ENCODE results near the gene SS18.

SS18 gene

GRCh38 chr18:26071020-26071419 is 19.4 kb downstream of the SS18 start:
- no peak for DNase-seq

GRCh38 chr18:26059357-26059756 is 31.1 kb downstream of the SS18 start:
- DNase-seq = no peak

- no peak for DNase-seq
These were observed 33.1 kb downstream of the SS18 start for GRCh38 chr18:26057344-26057773.

GRCh38 chr18:26056291-26056690 is 34.1 kb downstream of the SS18 start:
- DNase-seq = no peak

DNA sequence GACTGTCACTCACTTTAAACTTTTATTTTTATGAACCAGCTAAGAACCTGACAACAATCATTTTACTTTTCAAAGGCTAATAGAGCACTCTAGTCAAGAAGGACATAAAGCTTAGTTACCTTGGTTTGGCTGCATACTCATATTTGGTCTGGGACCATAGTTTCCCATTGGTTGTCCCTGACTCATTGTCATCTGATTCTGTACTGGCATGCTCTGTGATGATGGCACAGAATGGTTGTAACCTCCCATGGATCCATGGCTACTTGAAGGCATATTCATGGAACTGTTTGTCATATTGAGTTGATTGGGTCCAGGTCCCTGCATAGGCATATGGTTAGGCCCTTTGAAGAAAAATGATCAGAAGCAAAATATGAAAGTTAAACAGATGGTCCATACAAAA is 37.9 kb downstream of the SS18 start:
- no peak for DNase-seq

DNA sequence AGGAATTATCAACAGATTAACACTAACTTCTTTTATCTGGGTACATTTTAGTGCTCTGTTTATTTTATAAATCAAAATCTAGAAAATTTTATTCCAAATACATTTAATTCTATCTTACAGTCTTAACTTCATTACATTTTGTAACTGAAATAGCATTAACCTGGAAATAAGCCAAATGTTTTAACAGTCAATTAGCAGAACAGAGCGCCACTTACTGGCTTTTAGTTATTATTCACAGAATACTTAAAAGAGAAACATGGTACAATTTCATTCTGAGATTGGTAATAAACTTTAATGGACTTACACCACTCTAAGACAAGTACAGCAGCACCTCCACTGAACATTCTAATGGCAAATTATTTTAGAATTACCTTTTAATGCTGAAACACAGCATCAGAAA is 38.6 kb downstream of the SS18 start:
- DNase-seq = no peak

- no peak for DNase-seq
These were observed 43.9 kb downstream of the SS18 start for GRCh38 chr18:26046419-26047077.

- DNase-seq = no peak
These were observed 45.6 kb downstream of the SS18 start for GRCh38 chr18:26044807-26045206.

DNA sequence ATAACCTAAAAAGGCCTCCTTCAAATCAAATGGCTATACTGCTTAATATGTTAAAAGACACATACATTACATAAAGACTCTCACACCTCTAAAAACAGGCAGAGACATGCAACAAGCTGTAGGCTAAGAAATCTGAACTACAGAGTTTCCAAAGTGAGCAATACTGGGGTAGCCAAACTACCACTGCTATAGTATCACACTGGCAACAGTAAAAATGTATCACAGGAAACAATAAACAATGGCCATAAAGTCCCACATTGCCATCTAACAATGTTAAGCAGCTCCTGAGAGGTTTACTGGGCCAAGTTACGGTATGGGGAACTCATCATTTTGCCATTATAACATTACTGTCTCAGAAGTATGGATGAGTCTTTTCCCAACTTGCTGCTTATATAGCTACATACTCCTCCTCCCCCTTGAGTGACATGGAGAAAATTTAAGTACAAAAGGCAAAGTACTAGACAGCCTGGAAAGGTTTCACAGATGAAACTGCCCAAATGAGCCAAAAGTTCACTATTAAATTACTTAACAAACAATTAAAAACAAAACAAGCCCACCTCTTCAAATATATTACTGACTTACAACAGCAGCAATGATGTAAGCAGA is 50.3 kb downstream of the SS18 start:
- DNase-seq = no peak

- no peak for DNase-seq
These were observed 51.2 kb downstream of the SS18 start for GRCh38 chr18:26039203-26039602.

GRCh38 chr18:26036635-26037034 is 53.8 kb downstream of the SS18 start:
- DNase-seq = no peak

DNA sequence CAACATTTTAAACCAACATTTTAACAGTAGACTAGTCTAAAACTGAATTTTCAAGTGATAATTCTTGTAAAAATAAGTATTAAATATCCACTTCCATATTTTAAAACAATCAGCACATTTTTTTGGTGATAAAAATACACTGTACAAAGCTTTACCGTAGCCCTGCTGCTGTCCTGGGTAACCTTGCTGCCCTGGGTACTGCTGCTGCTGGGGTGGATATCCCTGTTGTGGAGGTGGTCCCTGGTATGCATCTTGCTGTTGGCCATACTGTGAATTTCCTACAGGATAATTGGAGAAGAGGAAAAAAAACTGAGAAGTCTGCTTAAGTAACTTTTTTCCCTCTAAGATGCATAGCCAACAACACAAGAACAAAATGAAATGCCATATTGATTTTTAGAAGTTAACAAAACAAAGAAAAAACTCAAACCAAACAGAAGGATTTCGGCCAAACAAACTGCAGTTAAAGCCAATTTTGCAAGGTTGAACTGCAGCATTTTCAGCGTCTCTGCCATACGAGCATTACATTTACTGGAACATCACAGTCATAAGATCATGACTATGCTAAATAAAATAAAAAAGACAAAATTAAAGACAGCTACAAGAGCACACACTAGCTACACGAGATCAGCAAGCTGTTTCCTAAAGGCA is 55.4 kb downstream of the SS18 start:
- no peak for DNase-seq

DNA sequence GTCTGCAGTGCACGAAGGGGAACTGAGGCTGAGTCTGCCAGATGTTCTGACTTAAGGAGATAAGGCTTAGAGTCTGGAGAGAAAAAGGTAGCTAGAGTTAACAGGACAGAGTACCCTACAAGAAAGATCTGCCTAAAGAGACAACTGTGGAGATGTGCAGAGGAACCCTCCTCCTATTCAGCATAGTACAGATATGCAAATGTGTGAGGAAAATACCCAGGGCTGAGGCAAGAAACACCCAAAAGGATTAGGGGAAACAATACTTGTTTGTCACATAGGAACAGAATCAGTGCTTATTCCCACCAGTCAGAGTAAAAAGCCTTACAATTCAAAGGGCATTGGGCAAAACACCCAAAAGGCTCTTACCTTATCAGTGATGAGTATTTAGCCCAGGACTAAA is 67.8 kb downstream of the SS18 start:
- no peak for DNase-seq

DNA sequence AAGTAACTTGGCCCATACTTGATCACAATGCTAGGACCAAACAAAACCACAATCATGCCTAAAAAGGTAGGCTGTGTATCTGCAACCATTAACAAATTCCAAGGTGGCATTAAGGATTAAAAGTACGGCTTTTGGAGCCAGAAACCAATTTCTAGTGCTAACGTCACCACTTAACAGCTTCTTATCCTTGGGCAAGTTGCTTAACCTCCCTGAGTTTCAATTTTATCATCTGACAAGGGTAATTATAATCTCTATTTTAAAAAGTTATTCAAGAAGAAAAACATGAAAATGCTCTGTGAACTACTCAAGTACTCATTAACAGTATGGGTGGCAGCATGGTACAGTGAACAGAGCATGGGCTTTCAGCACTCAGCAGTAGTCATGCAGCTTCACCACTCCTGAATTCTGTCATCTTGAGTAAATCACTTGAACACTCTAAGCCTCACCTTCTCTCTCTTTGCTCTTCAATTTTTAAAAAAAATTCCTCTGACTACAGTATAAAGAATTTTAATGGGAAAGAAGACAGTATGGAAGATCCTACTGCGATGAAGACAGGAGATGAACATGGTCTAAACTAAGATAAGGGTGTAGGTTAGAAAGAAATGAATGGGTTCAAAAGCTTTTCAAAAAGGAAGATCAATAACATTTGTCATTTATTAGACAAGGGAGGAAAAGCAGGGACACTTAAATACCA is 69.2 kb downstream of the SS18 start:
- DNase-seq = no peak

GRCh38 chr18:26017929-26018328 is 72.5 kb downstream of the SS18 start:
- DNase-seq = no peak

- no peak for DNase-seq
These were observed 76.0 kb downstream of the SS18 start for GRCh38 chr18:26014462-26014861.

DNA sequence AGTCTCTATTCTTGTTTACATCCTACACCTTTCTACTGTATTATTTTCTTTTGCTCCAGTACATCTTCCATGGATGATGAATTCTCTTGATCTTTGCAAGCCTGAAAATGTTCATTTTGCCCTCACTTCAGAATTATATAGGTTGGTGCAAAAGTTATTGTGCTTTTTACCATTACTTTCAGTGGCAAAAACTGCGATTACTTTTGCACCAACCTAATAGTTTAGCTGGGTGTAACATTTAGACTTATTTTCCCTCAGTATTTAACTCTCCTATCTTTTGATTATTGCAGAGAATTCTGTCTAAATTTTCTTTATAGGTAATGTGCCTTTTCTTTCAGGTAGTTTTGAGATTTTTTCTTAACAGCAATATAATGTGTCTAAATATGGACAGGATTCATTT is 81.8 kb downstream of the SS18 start:
- no peak for DNase-seq

DNA sequence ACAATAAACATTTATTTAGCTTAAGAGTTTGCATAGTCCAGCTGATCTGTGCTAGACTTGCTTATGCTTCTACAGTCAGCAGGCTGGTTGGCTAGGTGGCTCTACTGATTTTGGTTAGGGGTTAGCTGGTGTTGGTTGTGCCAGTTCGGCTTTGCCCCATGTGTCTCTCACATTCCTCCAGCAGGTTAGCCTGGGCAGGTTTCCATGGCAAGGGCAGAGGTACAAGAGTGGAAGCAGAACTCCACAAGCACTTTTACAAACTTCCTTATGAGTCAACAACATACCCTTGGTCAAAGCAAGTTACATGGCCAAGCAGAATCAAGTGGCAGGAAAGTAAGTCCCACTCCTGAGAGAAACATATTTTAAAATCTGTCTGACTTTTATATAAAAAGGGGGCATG is 82.3 kb downstream of the SS18 start:
- no peak for DNase-seq

DNA sequence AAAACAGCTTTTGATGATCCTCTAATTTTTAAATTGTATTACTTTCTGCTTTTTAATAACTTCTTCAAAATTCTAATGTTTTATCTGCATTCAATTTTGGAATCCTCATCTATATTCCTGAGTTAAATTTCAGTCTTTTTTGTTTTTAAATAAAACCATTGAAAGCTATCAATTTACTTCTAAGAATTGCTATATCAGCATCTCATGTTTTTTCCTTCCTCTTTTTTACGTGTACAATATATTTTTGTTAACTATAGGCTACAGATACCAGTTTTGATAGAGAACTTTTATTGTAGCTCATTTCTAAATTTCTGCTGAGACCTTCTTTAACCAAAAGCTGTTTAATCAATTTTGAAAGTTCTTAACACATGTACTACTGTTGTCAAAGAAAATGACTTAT is 84.5 kb downstream of the SS18 start:
- DNase-seq = no peak

- no peak for DNase-seq
These were observed 85.6 kb downstream of the SS18 start for GRCh38 chr18:26004832-26005231.

DNA sequence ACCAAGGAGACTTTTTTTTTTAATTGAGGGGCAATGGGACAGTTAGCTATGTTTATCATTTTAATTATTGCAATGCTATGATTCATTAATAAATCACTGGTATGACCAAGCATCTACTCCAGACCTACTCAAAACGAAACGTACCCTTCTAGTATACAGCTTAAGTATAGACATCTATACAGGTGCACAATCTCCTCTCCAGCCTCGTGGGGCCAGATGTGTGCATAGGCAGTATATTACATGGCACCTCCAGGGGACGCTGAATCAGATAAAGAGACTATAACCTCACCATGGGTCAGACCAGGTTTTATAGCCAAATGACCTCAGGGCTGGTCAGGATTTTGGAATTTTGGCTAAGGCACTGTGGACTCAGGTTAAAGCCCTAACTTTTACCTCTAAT is 86.6 kb downstream of the SS18 start:
- DNase-seq = no peak

DNA sequence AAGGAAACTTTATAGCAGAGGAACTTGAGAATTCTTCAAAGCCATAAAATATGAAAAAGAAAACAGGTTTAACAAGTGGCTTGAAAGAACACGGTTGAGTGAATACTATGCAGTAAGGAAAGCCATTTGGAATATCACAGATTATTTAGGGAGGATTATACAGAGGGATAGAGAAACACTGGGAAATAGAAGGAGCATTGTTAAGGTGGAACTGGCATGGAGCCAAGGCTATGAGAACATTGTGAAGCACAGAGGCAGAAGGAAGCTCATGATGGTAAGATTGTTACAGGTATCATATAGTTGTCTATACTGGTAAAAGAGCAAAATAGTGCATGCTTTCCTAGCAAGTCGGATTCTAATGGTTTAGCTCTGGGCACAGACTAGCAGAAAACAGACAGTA is 87.1 kb downstream of the SS18 start:
- DNase-seq = no peak

- DNase-seq = no peak
These were observed 88.0 kb downstream of the SS18 start for GRCh38 chr18:26002375-26002910.

DNA sequence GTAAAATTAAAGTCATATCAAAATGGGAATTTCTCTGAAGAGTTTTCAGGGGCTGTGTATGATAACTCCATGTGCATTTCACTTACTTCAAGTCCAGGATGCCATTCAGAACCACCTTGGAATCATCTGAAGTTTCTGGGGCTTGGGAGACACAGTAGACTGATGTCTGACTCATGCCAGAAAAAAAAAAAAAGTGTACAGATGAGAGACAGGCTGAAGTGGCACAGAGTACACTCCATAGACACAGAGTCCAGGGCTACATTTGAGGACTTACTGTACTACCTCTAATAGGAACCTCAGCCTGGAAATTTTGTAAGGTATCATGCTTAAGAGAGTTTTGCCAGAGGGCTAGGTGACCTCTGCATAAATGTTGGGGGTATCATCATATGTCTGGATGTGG is 92.0 kb downstream of the SS18 start:
- no peak for DNase-seq
